ENCODE measurements around the gene CARD10. TPM values are rescaled to one million over a fixed set of nuclear protein-coding genes. Genes with fewer than 3 reads are reported as not detected.
A peak's percentile ranks its signal among the peaks of the same experiment; 100 is the strongest.

The CARD10 gene
- total RNA-seq, 1 experiment from 2014 or later: 17.5 TPM

DNA sequence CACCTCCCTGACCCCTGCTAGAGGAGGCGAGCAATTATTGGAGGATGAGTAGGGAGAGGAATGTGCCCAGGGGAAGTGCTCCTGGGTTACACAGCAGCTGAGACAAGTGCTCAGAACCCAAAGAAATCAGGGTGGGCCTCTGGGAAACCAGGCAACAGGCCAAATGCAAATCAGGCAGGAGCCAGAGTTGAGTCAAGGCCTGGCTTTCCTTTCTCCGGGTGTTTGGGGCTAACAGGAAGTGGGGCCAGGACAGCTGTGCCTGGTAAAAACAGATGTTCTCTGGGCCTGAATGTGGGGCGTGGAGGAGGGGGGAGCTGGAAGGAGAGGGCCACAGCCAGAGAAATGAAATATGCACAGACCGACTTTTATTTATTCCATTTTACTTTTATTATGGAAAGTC lies 55.0 kb downstream of the CARD10 start (continued):
- TF ChIP-seq GRHL2 (CRISPR knock-in tag; IDR thresholded peaks at IDR 0.05; ENCODE audit: insufficient replicate concordance, severe bottlenecking) (no peak), ZNF416 (CRISPR knock-in tag; IDR thresholded peaks at IDR 0.05) (no peak), ZNF423 (CRISPR knock-in tag; IDR thresholded peaks at IDR 0.05) (no peak), PRRX2 (CRISPR knock-in tag; IDR thresholded peaks at IDR 0.05) (no peak), ZNF232 (CRISPR knock-in tag; IDR thresholded peaks at IDR 0.05) (no peak), ZBTB21 (CRISPR knock-in tag; IDR thresholded peaks at IDR 0.05; ENCODE audit: borderline replicate concordance) (no peak), SP1 (CRISPR knock-in tag; conservative IDR thresholded peaks at IDR 0.05) (no peak), TEAD1 (CRISPR knock-in tag; IDR thresholded peaks at IDR 0.05) (no peak), NR1H2 (CRISPR knock-in tag; IDR thresholded peaks at IDR 0.05) (no peak), ZNF263 (CRISPR knock-in tag; IDR thresholded peaks at IDR 0.05; ENCODE audit: low read depth) (no peak)
- TF ChIP-seq, protein P1, sequence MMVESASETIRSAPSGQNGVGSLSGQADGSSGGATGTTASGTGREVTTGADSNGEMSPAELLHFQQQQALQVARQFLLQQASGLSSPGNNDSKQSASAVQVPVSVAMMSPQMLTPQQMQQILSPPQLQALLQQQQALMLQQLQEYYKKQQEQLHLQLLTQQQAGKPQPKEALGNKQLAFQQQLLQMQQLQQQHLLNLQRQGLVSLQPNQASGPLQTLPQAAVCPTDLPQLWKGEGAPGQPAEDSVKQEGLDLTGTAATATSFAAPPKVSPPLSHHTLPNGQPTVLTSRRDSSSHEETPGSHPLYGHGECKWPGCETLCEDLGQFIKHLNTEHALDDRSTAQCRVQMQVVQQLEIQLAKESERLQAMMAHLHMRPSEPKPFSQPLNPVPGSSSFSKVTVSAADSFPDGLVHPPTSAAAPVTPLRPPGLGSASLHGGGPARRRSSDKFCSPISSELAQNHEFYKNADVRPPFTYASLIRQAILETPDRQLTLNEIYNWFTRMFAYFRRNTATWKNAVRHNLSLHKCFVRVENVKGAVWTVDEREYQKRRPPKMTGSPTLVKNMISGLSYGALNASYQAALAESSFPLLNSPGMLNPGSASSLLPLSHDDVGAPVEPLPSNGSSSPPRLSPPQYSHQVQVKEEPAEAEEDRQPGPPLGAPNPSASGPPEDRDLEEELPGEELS (CRISPR knock-in tag; IDR thresholded peaks at IDR 0.05): no peak
- TF ChIP-seq, protein P2, sequence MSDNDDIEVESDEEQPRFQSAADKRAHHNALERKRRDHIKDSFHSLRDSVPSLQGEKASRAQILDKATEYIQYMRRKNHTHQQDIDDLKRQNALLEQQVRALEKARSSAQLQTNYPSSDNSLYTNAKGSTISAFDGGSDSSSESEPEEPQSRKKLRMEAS (CRISPR knock-in tag; IDR thresholded peaks at IDR 0.05): no peak
- TF ChIP-seq, protein P3, sequence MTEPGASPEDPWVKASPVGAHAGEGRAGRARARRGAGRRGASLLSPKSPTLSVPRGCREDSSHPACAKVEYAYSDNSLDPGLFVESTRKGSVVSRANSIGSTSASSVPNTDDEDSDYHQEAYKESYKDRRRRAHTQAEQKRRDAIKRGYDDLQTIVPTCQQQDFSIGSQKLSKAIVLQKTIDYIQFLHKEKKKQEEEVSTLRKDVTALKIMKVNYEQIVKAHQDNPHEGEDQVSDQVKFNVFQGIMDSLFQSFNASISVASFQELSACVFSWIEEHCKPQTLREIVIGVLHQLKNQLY (CRISPR knock-in tag; IDR thresholded peaks at IDR 0.05): no peak

DNA sequence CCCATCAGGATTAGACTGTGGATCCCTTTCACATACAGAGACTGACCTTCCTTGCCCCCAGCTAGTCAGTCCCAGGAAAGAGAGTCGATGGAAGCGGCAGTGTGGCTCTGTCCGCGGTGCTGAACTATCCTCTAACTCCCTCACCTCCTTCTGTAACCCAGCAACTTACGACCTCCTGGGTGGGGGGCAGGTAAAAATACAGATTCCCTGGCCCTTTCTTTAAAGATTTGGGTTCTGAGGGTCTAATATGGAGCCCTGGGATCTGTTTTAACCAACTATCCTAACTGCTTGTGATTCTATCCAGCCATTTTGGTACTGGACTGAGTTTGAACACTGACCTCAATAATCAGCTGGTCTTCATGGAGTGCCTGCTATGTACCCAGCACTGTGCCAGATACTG lies 56.2 kb downstream of the CARD10 start:
- Mint-ChIP-seq H3K36me3 (no peaks in the 10 kb centered on the region), H3K27ac (no peak overlapping the region), H3K9me3 (no peaks in the 10 kb centered on the region), H3K4me1 (0 out of 2 replicates have a peak, but pooled peaks cover 4% of the 10 kb centered on the region), H3K27me3 (ENCODE audit: low read depth) (no peaks in the 10 kb centered on the region), H3K4me3 (no peak overlapping the region)
- DNase-seq (ENCODE audit: low spot score) (peak; percentile 70), ATAC-seq (peak; percentile 74)
- ChIA-PET CTCF (interaction anchor here (0.6 to 5.0 kb wide), 9 partner anchors 9 to 422 kb away, joined by 3 to 38 read pairs (median 5); no protein-coding TSS in a partner anchor), POLR2A (no interaction called here)
- TF ChIP-seq, protein P4, sequence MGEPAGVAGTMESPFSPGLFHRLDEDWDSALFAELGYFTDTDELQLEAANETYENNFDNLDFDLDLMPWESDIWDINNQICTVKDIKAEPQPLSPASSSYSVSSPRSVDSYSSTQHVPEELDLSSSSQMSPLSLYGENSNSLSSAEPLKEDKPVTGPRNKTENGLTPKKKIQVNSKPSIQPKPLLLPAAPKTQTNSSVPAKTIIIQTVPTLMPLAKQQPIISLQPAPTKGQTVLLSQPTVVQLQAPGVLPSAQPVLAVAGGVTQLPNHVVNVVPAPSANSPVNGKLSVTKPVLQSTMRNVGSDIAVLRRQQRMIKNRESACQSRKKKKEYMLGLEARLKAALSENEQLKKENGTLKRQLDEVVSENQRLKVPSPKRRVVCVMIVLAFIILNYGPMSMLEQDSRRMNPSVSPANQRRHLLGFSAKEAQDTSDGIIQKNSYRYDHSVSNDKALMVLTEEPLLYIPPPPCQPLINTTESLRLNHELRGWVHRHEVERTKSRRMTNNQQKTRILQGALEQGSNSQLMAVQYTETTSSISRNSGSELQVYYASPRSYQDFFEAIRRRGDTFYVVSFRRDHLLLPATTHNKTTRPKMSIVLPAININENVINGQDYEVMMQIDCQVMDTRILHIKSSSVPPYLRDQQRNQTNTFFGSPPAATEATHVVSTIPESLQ (CRISPR knock-in tag; IDR thresholded peaks at IDR 0.05): no peak
- TF ChIP-seq, protein P5, sequence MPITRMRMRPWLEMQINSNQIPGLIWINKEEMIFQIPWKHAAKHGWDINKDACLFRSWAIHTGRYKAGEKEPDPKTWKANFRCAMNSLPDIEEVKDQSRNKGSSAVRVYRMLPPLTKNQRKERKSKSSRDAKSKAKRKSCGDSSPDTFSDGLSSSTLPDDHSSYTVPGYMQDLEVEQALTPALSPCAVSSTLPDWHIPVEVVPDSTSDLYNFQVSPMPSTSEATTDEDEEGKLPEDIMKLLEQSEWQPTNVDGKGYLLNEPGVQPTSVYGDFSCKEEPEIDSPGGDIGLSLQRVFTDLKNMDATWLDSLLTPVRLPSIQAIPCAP (CRISPR knock-in tag; IDR thresholded peaks at IDR 0.05): no peak
- no peak for TF ChIP-seq MXD4 (CRISPR knock-in tag; IDR thresholded peaks at IDR 0.05; ENCODE audit: borderline replicate concordance)
- no peak for TF ChIP-seq ETV6 (CRISPR knock-in tag; IDR thresholded peaks at IDR 0.05)
- TF ChIP-seq, protein P6, sequence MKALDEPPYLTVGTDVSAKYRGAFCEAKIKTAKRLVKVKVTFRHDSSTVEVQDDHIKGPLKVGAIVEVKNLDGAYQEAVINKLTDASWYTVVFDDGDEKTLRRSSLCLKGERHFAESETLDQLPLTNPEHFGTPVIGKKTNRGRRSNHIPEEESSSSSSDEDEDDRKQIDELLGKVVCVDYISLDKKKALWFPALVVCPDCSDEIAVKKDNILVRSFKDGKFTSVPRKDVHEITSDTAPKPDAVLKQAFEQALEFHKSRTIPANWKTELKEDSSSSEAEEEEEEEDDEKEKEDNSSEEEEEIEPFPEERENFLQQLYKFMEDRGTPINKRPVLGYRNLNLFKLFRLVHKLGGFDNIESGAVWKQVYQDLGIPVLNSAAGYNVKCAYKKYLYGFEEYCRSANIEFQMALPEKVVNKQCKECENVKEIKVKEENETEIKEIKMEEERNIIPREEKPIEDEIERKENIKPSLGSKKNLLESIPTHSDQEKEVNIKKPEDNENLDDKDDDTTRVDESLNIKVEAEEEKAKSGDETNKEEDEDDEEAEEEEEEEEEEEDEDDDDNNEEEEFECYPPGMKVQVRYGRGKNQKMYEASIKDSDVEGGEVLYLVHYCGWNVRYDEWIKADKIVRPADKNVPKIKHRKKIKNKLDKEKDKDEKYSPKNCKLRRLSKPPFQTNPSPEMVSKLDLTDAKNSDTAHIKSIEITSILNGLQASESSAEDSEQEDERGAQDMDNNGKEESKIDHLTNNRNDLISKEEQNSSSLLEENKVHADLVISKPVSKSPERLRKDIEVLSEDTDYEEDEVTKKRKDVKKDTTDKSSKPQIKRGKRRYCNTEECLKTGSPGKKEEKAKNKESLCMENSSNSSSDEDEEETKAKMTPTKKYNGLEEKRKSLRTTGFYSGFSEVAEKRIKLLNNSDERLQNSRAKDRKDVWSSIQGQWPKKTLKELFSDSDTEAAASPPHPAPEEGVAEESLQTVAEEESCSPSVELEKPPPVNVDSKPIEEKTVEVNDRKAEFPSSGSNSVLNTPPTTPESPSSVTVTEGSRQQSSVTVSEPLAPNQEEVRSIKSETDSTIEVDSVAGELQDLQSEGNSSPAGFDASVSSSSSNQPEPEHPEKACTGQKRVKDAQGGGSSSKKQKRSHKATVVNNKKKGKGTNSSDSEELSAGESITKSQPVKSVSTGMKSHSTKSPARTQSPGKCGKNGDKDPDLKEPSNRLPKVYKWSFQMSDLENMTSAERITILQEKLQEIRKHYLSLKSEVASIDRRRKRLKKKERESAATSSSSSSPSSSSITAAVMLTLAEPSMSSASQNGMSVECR (CRISPR knock-in tag; IDR thresholded peaks at IDR 0.05; ENCODE audit: borderline replicate concordance): 0 out of 2 replicates have a peak, but pooled peaks have one; percentile 47
- 0 out of 2 replicates have a peak, but pooled peaks have one; percentile 37 for TF ChIP-seq CREM (CRISPR knock-in tag; IDR thresholded peaks at IDR 0.05)
- no peak for TF ChIP-seq ELF4 (CRISPR knock-in tag; IDR thresholded peaks at IDR 0.05; ENCODE audit: low read depth)

All from WTC11 (cell line).